RWPE2 (cell line): ENCODE data around the gene GJA3.
A peak's percentile ranks its signal among the peaks of the same experiment; 100 is the strongest.

ENCODE experiments used
- ATAC-seq: fragments of 200-7000 bp; cut with Tn5 transposase; 3 replicates; pipeline ENCODE4 v1.9.1; 2021; ENCODE audit warnings: low read depth
- DNase-seq: peaks from one replicate; pipeline ENCODE4 v3.0.0-alpha.2; 2020; ENCODE audit warnings: low spot score
- H3K27ac ChIP-seq: fragments of 450-650 bp; 2 replicates; pipeline ENCODE4 v1.5.1; 2017; ENCODE audit warnings: mild to moderate bottlenecking; ENCODE audit not compliant: poor library complexity, severe bottlenecking
- H3K27me3 ChIP-seq: fragments of 250-450 bp; sonication (Bioruptor Pico); 2 replicates; pipeline ENCODE4 v1.5.1; 2021; ENCODE audit warnings: mild to moderate bottlenecking, moderate library complexity; ENCODE audit not compliant: insufficient read depth, poor library complexity, severe bottlenecking
- H3K36me3 ChIP-seq: fragments of 250-450 bp; sonication (Bioruptor Pico); 2 replicates; pipeline ENCODE4 v1.5.1; 2020; ENCODE audit warnings: low read depth, mild to moderate bottlenecking, moderate library complexity
- H3K4me1 ChIP-seq: fragments of 250-450 bp; sonication (Bioruptor Pico); 2 replicates; pipeline ENCODE4 v1.5.1; 2021; ENCODE audit warnings: mild to moderate bottlenecking, moderate library complexity; ENCODE audit not compliant: insufficient read depth, poor library complexity, severe bottlenecking
- H3K4me3 ChIP-seq: fragments of 250-450 bp; sonication (Bioruptor Pico); 2 replicates; pipeline ENCODE4 v1.5.1; 2021; ENCODE audit warnings: mild to moderate bottlenecking, moderate library complexity; ENCODE audit not compliant: severe bottlenecking
- H3K9me3 ChIP-seq: fragments of 250-450 bp; sonication (Bioruptor Pico); 2 replicates; pipeline ENCODE4 v1.5.1; 2021; ENCODE audit warnings: mild to moderate bottlenecking, moderate library complexity; ENCODE audit not compliant: severe bottlenecking
- TF ChIP-seq, protein P1 (sequence below): fragments of 450-650 bp; IDR thresholded peaks from one replicate; pipeline ENCODE4 v1.5.1; 2017; ENCODE audit warnings: mild to moderate bottlenecking, moderate library complexity; ENCODE audit not compliant: poor library complexity, severe bottlenecking

GJA3 gene

DNA sequence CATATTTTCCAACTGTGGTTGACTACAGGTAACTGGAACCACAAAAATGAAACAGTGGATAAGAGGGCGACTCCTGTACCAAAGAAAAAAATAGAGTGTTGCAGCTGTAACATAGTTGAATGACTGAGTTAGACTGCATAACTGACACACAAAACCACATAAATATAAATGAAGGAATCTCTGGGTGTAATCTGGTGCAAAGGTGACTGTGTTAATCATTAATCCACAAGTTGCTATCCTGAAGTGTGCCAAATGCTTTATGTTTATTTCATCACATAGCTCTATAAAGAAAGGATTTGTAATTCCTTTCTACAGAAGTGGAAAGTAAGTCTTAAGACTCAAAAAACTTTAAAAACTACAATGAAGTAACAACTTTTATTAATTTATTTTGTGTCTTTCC is 37.9 kb upstream of the GJA3 start:
- no peaks in the 10 kb centered on the region for H3K36me3 ChIP-seq
- TF ChIP-seq, protein P1, sequence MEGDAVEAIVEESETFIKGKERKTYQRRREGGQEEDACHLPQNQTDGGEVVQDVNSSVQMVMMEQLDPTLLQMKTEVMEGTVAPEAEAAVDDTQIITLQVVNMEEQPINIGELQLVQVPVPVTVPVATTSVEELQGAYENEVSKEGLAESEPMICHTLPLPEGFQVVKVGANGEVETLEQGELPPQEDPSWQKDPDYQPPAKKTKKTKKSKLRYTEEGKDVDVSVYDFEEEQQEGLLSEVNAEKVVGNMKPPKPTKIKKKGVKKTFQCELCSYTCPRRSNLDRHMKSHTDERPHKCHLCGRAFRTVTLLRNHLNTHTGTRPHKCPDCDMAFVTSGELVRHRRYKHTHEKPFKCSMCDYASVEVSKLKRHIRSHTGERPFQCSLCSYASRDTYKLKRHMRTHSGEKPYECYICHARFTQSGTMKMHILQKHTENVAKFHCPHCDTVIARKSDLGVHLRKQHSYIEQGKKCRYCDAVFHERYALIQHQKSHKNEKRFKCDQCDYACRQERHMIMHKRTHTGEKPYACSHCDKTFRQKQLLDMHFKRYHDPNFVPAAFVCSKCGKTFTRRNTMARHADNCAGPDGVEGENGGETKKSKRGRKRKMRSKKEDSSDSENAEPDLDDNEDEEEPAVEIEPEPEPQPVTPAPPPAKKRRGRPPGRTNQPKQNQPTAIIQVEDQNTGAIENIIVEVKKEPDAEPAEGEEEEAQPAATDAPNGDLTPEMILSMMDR, result no peak
- peaks cover 18% of the 10 kb centered on the region for H3K4me1 ChIP-seq
- ATAC-seq, result no peak
- no peaks in the 10 kb centered on the region for H3K9me3 ChIP-seq
- no peak overlapping the region for H3K27ac ChIP-seq
- DNase-seq, result no peak
- no peak overlapping the region for H3K4me3 ChIP-seq
- no peaks in the 10 kb centered on the region for H3K27me3 ChIP-seq

DNA sequence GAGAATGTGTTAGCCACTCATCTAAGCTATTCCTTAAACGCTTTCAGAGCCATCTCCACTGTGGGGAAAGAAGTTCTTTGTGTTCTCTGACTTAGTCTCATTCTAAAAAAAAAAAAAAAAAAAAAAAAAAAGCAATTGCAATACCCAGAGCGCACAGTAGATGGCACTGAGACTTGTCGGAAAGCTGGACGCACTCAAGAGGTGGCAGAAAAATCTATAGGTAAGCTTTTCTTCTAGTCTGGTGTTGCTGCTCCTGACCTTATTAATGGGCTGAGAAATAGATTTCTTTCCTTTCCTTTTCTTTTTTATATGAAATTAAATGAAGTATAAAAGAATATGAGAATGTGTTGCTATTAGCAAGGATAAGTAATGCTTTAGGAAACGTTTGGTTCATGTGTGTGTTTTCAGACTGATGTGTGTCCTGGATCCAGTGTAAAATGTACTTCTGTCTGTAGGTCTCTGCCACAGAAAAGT is 36.5 kb upstream of the GJA3 start:
- no peaks in the 10 kb centered on the region for H3K9me3 ChIP-seq
- peaks cover 24% of the 10 kb centered on the region for H3K4me1 ChIP-seq
- H3K27ac ChIP-seq, result no peak overlapping the region
- H3K27me3 ChIP-seq, result no peaks in the 10 kb centered on the region
- DNase-seq, result no peak
- TF ChIP-seq, protein P1, result peak; percentile 82
- ATAC-seq, result no peak
- no peak overlapping the region for H3K4me3 ChIP-seq
- no peaks in the 10 kb centered on the region for H3K36me3 ChIP-seq

DNA sequence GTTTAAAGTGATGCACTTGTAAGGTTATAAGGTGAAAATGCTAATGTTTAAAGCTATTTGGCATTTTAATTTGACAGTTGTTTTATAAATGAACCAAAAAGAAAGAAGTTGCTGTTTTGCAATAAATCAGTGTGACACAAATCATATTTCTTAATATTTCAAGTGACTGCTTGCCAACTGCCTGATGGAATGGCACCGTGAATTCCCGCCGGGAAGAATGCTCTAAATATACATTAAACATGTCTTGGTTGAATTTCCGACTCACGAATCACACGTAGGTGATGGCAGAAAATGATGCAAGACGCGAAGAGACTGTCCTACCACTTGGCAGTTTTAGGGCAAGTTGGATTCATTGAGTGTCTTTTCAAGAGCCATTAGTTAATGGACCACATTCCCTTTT is 34.9 kb upstream of the GJA3 start:
- Histone ChIP-seq H3K9me3 (no peaks in the 10 kb centered on the region), H3K27me3 (no peaks in the 10 kb centered on the region), H3K36me3 (peaks cover 11% of the 10 kb centered on the region; the same call in 1 of the 2 replicates), H3K27ac (no peak overlapping the region), H3K4me3 (no peak overlapping the region), H3K4me1 (peaks cover 31% of the 10 kb centered on the region)
- no peak for DNase-seq
- TF ChIP-seq, protein P1, result no peak
- no peak for ATAC-seq

DNA sequence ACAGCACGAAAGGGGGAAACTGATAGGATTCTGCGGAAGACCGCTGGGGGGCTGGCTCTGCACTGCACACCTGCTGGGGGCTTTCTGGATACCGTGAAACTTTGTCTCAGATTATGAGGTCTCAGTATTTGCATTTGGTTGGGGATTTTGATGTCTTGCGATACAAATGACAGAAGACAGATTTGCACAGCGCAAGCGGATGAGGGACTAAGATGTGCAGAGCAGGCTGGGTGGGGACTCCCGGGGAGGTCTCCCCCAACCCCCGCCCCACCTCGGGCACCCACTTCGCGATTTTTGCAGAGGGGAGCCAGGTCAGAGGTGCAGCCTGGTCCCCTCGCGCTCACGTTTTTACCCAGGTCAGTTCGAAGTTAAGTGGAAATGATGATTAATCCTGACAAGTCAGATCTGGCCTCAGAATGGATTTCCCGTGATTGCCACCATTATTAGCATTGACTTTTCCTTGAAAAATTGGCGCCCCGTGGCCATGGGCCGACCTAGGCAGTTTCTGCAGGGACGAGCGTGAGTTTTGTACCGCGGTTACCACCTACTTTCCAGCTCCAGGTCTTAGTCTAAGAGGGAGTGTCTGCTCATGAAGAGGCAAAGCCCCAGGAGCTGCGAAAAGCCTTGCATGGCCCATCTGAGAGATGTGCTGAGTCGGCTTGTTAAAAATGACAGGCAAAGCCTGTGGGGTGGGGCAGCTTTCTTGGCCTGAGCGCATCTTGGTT is 33.2 kb upstream of the GJA3 start:
- ATAC-seq, result no peak
- DNase-seq, result no peak

More for the DNA sequence above, 33.2 kb upstream of the GJA3 start:
- Histone ChIP-seq H3K4me1 (peaks cover 41% of the 10 kb centered on the region), H3K27ac (no peak overlapping the region), H3K4me3 (peak overlapping the region; percentile 48), H3K27me3 (no peaks in the 10 kb centered on the region), H3K9me3 (no peaks in the 10 kb centered on the region), H3K36me3 (peaks cover 24% of the 10 kb centered on the region)
- TF ChIP-seq, protein P1, result no peak
